ENCODE results near the gene CHST14.
A peak's percentile ranks its signal among the peaks of the same experiment; 100 is the strongest.

The CHST14 gene

GRCh38 chr15:40461958-40462357 is 8.8 kb upstream of the CHST14 start:
- no peak for DNase-seq (ENCODE audit: low read depth in 1 of 2, low spot score in 1 of 2)

- no peak for DNase-seq (ENCODE audit: low read depth in 1 of 2, low spot score in 1 of 2)
Measured at GRCh38 chr15:40463279-40463678, 7.5 kb upstream of the CHST14 start.

GRCh38 chr15:40463886-40464545 is 6.8 kb upstream of the CHST14 start:
- DNase-seq (ENCODE audit: low read depth in 1 of 2, low spot score in 1 of 2) = no peak

- DNase-seq (ENCODE audit: low read depth in 1 of 2, low spot score in 1 of 2) = no peak
Measured at GRCh38 chr15:40464595-40465185, 6.1 kb upstream of the CHST14 start.

GRCh38 chr15:40465939-40466338 is 4.8 kb upstream of the CHST14 start:
- no peak for DNase-seq (ENCODE audit: low read depth in 1 of 2, low spot score in 1 of 2)

GRCh38 chr15:40466426-40467260 is 4.1 kb upstream of the CHST14 start:
- no peak for DNase-seq (ENCODE audit: low read depth in 1 of 2, low spot score in 1 of 2)

- DNase-seq (ENCODE audit: low read depth in 1 of 2, low spot score in 1 of 2) = no peak
Measured at GRCh38 chr15:40467261-40467615, 3.5 kb upstream of the CHST14 start.

- DNase-seq (ENCODE audit: low read depth in 1 of 2, low spot score in 1 of 2) = no peak
Measured at GRCh38 chr15:40468898-40469331, 1.9 kb upstream of the CHST14 start.

- no peak for DNase-seq (ENCODE audit: low read depth in 1 of 2, low spot score in 1 of 2)
Measured at GRCh38 chr15:40469776-40470390, 901 bp upstream of the CHST14 start.

- peak in 1 of 2 donors; percentile 9 for DNase-seq (ENCODE audit: low read depth in 1 of 2, low spot score in 1 of 2)
Measured at GRCh38 chr15:40471105-40471807, 472 bp downstream of the CHST14 start.

- DNase-seq (ENCODE audit: low read depth in 1 of 2, low spot score in 1 of 2) = no peak
Measured at GRCh38 chr15:40471808-40472150, 995 bp downstream of the CHST14 start.

GRCh38 chr15:40472171-40472727 is 1.5 kb downstream of the CHST14 start:
- DNase-seq (ENCODE audit: low read depth in 1 of 2, low spot score in 1 of 2) = no peak

- DNase-seq (ENCODE audit: low read depth in 1 of 2, low spot score in 1 of 2) = no peak
Measured at GRCh38 chr15:40474581-40474980, 3.8 kb downstream of the CHST14 start.

- DNase-seq (ENCODE audit: low read depth in 1 of 2, low spot score in 1 of 2) = no peak
Measured at GRCh38 chr15:40477642-40478327, 7.0 kb downstream of the CHST14 start.

GRCh38 chr15:40479024-40479423 is 8.2 kb downstream of the CHST14 start:
- DNase-seq (ENCODE audit: low read depth in 1 of 2, low spot score in 1 of 2) = no peak

- DNase-seq (ENCODE audit: low read depth in 1 of 2, low spot score in 1 of 2) = no peak
Measured at GRCh38 chr15:40481341-40482074, 10.7 kb downstream of the CHST14 start.

- no peak for DNase-seq (ENCODE audit: low read depth in 1 of 2, low spot score in 1 of 2)
Measured at GRCh38 chr15:40483919-40484318, 13.1 kb downstream of the CHST14 start.

GRCh38 chr15:40486066-40486770 is 15.4 kb downstream of the CHST14 start:
- DNase-seq (ENCODE audit: low read depth in 1 of 2, low spot score in 1 of 2) = no peak
